Right renal cortex interstitium (tissue), 3 donors: ENCODE measurements around the gene CNTNAP2. TPM values are rescaled to one million over a fixed set of nuclear protein-coding genes. Genes with fewer than 3 reads are reported as not detected.

Experiments
- DNase-seq, 3 donors: peaks; one replicate each; pipeline ENCODE4 v3.0.0-alpha.2; 2013; ENCODE audit warnings: low read depth in 3 of 3, low spot score in 2 of 3
- polyA plus RNA-seq, 3 donors: library from polyadenylated mRNA; unstranded; fragments of 120-200 nt; gene quantifications; one replicate each; pipeline ENCODE4 v1.2.1, GENCODE V29; 2013; ENCODE audit not compliant: insufficient read length in 3 of 3

The CNTNAP2 gene
- polyA plus RNA-seq, 3 donors = 21.2 to 29.0 (median 25.8) TPM

- no peak for DNase-seq
Observed at GRCh38 chr7:146735992-146736391, 619.4 kb downstream of the CNTNAP2 start.

DNA sequence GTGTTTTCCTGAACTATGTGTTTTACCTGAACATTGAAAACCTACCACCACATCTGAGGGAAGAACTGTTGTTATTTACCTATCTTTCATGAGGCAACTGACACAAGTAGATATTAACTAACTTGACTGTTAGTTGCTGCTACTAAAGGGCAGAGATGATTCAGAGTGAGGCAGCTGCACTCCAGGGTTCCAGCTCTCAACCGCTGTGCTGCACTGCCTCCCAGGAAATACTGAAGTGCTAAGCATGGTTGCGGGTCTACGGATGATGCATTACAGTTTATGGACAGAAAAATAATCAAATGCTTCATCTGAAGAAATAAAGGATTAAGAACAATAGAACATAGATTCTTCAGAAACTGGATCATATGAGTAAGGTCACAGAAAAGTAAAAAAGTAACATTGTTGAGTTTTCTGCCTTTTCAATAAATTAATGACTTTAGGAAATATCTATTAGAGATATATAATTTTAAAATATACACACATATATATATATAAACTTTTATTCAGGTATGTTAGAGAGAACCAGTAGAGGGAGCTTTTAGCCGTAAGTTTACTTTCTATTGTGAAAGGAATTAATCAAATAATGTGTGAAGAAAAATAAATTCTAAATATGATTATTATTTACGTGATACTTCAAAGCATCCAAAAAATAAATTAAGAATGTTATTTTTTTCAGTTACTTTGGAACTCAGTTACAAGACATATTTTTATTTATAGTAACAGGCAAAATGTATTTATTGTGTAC lies 620.0 kb downstream of the CNTNAP2 start:
- DNase-seq = no peak

DNA sequence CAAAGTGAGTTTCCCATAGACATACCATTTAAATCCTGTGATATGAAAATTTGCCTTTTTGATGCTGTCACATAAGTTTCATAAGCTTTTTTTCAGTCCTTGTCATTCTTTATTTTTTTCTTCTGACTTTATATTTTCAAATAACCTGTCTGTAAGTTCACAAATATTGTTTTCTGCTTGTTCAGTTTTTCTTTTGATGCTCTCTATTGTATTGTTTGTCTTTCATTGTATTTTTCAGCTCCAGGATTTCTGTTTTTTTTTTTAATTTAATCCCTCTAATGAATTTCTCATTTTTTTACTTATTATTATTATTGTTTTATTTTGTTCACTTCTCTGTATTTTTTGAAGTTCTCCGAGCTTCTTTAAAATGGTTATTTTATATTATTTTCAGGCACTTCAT lies 623.4 kb downstream of the CNTNAP2 start:
- DNase-seq = no peak

DNA sequence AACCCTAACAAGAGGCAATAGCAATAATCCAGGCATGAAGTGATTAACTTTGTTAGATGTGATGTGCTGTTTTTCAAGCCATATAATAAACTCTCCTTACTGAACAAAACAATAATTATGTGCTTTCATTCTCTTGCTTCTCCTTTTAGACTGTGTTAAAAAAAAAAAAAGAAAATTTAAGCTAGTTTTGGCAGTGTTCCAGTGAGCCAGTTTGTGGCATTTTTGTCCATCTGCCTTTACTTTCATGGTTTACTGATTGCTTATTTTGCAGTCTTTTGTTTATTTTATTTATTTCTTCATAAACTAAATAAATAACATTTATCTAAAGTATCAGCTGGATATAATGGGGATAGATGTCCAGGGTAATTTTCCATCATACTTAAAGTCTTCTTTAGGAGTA lies 625.3 kb downstream of the CNTNAP2 start:
- DNase-seq = no peak

DNA sequence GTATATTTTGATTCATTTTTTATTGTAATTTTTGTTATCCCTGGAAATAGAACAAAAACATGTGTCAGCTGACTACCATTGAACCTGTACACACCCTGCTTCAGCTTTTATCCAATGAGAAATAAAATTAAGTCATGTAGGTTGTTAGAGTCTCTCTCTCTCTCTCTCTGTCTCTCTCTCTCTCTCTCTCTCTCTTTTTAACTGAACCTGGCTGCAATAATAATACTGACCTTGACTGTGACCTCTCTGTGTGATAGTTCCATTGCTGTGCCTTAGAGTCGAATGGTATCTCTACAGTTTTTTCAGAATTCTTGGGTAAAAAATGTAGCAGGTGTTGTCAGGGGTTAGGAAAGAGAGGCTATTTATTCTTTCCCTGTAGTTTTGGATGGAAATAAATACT lies 637.8 kb downstream of the CNTNAP2 start:
- no peak for DNase-seq

- no peak for DNase-seq
Observed at GRCh38 chr7:146755585-146755984, 639.0 kb downstream of the CNTNAP2 start.

DNA sequence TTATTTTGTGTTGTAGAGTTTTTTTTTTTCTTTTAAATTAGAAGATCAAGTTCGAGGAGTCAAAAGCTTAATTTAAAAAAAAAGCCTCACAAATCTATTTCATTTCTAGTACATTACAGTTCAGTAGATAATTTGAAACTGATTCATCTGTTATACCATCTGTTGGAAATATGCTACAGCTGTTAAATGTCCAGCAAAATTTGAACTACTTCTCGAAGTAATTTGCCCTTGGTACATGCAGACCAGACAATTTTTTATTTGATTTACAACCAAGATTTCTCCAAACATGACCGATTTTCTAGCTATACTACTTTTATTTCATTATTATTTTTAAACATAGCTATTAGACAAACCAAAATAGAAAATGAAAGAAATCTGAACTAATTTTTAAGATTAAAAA lies 647.9 kb downstream of the CNTNAP2 start:
- DNase-seq = no peak

DNA sequence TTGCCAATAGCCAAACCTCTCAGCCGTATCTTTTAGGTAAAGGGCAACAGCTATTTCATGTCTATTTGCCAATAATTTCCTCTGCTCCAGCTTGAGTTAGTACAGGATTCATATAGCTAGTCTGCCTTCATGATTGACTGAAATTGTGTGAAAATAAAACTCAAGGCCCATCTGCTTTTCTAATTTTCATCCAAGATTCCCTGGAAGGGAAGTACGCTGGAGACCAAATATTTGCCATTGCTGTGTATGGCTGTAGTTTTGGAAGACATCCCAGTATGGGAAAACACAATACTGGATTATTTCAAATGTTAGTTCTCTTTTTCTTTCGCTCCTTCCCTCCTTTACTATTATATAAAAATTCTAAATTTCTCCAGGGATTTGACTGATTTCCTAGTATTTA lies 652.4 kb downstream of the CNTNAP2 start:
- no peak for DNase-seq

DNA sequence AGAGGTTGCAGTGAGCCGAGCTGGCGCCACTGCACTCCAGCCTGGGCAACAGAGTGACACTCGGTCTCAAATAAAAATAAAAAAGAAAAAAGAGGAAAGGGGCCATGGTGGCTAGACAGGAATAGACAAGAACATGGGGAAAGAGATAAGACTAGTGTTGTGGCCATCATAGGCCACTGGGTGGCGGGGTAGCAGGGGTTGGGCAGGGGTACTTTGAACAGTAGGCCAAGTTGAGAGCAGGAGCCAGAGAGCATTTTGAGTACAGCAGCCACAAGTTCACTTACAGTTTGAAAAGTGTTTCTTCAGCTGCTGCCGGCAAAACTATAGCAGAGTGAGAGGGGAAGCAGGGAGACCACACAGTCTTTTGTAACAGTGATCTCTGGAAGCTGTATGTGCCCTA lies 656.0 kb downstream of the CNTNAP2 start:
- no peak for DNase-seq

GRCh38 chr7:146773506-146773905 lies 656.9 kb downstream of the CNTNAP2 start:
- DNase-seq = no peak

- no peak for DNase-seq
Observed at GRCh38 chr7:146781352-146782116, 664.9 kb downstream of the CNTNAP2 start.

DNA sequence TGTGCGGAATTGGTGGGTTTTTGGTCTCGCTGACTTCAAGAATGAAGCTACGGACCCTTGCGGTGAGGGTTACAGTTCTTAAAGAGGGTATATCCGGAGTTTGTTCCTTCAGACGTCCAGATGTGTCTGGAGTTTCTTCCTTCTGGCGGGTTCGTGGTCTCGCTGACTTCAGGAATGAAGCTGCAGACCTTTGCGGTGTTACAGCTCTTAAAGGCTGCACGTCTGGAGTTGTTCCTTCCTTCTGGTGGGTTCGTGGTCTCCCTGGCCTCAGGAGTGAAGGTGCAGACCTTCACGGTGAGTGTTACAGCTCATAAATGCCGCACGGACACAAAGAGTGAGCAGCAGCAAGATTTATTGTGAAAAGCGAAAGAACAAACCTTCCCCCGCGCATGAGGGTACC lies 670.7 kb downstream of the CNTNAP2 start:
- no peak for DNase-seq

DNA sequence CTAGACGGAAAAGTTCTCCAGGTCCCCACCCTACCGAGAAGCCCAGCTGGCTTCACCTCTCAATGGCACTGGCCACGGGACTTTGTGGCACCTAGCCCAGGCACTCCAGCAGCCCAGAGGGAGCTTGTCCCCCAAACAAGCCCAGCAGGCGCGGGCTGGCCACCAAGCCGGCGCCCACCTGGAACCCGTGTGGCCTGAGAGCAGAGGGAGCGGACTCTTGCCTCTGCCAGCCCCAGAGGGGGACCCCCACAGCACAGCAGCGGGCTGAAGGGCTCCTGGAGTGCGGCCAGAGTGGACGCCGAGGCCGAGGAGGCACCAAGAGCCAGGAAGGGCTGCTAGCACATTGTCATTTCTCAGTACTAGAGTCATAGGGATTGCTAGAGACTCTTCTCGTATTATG lies 671.4 kb downstream of the CNTNAP2 start:
- DNase-seq = no peak

GRCh38 chr7:146791344-146792285 lies 675.0 kb downstream of the CNTNAP2 start:
- no peak for DNase-seq

- DNase-seq = no peak
Observed at GRCh38 chr7:146804620-146805019, 688.0 kb downstream of the CNTNAP2 start.

DNA sequence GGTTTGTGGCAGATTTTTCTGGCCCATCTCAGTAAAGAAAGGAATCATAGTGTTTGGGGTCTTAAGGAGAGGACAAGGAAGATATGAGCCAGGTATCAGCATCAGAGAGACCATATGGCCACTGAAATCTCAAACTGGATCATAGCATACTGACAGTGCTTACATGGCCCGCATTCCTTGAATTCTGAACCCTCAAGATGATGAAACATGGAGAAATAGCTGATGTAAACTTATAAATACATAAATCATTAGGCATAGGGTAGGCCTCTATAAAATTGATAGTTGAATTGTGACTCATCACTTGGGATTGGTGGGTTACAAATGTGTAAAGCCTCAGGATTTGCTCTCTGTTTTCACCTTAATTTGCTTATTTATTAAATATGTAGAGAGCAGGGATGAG lies 688.5 kb downstream of the CNTNAP2 start:
- DNase-seq = no peak

GRCh38 chr7:146826329-146826728 lies 709.7 kb downstream of the CNTNAP2 start:
- DNase-seq = no peak

GRCh38 chr7:146830686-146831085 lies 714.1 kb downstream of the CNTNAP2 start:
- DNase-seq = no peak

DNA sequence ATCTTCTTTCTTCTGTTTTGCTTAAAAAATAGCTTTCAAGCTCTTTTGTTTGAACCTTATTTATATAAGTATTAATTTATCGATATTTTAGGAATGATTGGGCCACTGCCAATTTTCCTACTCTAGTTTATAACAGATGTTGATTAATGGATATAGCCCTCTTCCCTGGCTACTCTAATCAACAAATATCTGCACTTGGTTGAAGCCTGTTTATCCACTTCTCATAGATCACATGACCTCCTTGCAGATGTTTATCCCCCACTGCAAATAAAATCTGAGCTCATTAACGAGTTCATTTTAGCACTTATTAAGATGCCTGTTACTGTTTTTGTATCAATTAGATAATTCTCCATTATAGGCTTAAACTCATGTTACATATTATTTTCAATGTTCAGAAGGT lies 715.3 kb downstream of the CNTNAP2 start:
- no peak for DNase-seq

GRCh38 chr7:146844405-146844804 lies 727.8 kb downstream of the CNTNAP2 start:
- no peak for DNase-seq

- DNase-seq = no peak
Observed at GRCh38 chr7:146858690-146859089, 742.1 kb downstream of the CNTNAP2 start.
